ENCODE results near the gene PFDN1. TPM values are rescaled to one million over a fixed set of nuclear protein-coding genes. Genes with fewer than 3 reads are reported as not detected.

PFDN1 gene
- total and polyA plus RNA-seq, 4 donors, result 14.0 to 30.8 (median 20.7) TPM

DNA sequence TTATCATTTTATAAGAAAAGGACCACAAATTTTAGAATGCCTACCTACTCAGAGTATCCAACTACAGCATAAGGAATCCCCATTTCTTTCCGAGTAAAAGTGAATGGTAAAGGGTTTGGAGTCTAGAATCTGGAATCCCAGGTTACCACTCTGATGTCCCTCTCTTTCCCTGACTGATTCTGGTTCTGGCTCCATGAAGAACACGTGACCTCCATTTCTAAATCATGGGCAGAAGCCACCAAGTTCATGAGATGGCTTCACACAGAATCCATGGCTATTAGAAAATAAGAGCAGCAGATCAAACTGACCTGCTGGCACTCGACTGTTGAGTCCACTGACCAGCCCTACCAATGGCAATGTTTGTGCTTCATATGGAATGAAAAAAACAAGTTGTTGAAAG lies 40.7 kb downstream of the PFDN1 start:
- H3K27me3 ChIP-seq (ENCODE audit: control insufficient read depth in 4 of 4, insufficient read depth in 4 of 4, low read length in 3 of 4), result no peaks in the 10 kb centered on the region

DNA sequence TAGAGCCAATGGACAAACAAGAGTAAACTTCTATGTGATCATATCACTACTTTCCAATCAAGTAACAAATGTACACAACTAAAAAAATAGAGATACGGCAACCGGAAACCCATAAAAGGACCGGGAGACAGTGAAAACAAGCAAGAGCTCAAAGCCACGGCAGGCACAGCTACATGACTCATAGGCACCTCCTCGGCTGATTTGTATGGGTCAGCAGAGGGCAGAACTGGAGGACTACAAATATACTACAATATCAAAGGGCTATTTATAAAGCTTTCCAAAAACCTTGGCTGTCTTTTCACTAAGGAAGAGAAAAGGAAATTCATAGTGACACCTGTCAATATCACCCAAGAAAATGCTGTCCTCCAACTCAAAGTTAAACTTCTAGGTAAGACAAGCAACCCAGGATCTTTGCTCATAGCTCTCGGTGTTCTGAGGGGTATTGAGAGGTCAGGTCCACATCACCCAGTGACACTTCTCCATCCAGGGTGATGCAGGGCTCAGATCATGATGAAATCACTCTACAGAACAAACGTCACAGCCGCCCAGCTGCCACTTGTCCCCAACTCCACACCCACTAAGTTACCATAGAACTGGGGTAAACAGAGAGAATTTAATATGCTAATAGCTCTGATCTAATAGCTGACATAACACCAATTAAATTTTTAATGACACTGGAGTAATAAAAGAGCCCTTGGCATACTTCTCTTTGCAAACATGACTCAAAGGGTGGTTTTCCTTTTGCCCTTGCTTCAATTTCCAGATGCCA lies 41.3 kb downstream of the PFDN1 start:
- peaks cover 0 to 13% (median 4%) of the 10 kb centered on the region in 4 donors for H3K4me1 ChIP-seq (ENCODE audit: control insufficient read depth in 4 of 4, insufficient read depth in 4 of 4, low read length in 3 of 4)
- peak overlapping the region; percentile 67 to 85 for H3K27ac ChIP-seq (ENCODE audit: low read depth in 1 of 2, low read length in 2 of 2)
- no peak for DNase-seq (ENCODE audit: low spot score)
- peak overlapping the region in 1 of 2 donors; percentile 58 for H3K9ac ChIP-seq (ENCODE audit: low read depth in 1 of 2, low read length in 2 of 2)
- H3K4me3 ChIP-seq (ENCODE audit: low read depth in 1 of 3, low read length in 3 of 3), result no peak overlapping the region
- 20% methylated on average over 8 of the region's 8 CpGs for WGBS
- H3K27me3 ChIP-seq (ENCODE audit: control insufficient read depth in 4 of 4, insufficient read depth in 4 of 4, low read length in 3 of 4), result no peaks in the 10 kb centered on the region
- peaks cover 0 to 2% (median 0%) of the 10 kb centered on the region in 4 donors for H3K36me3 ChIP-seq (ENCODE audit: control insufficient read depth in 4 of 4, insufficient read depth in 3 of 4, low read depth in 1 of 4, low read length in 3 of 4)
- H3K9me3 ChIP-seq (ENCODE audit: control insufficient read depth in 4 of 4, low read length in 3 of 4), result no peaks in the 10 kb centered on the region
- TF ChIP-seq, protein P1, sequence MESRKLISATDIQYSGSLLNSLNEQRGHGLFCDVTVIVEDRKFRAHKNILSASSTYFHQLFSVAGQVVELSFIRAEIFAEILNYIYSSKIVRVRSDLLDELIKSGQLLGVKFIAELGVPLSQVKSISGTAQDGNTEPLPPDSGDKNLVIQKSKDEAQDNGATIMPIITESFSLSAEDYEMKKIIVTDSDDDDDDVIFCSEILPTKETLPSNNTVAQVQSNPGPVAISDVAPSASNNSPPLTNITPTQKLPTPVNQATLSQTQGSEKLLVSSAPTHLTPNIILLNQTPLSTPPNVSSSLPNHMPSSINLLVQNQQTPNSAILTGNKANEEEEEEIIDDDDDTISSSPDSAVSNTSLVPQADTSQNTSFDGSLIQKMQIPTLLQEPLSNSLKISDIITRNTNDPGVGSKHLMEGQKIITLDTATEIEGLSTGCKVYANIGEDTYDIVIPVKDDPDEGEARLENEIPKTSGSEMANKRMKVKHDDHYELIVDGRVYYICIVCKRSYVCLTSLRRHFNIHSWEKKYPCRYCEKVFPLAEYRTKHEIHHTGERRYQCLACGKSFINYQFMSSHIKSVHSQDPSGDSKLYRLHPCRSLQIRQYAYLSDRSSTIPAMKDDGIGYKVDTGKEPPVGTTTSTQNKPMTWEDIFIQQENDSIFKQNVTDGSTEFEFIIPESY (IDR thresholded peaks at IDR 0.05), result peak; percentile 74
- TF ChIP-seq HNF4G (IDR thresholded peaks at IDR 0.05) (no peak), FOXA1 (IDR thresholded peaks at IDR 0.05) (peak; percentile 83), EGR1 (IDR thresholded peaks at IDR 0.05; ENCODE audit: low read depth in 2 of 2) (peak in 1 of 2 donors; percentile 11), NR2F2 (IDR thresholded peaks at IDR 0.05) (peak; percentile 54), RXRA (IDR thresholded peaks at IDR 0.05) (peak; percentile 75 to 86), FOXA2 (IDR thresholded peaks at IDR 0.05) (peak; percentile 89), SP1 (IDR thresholded peaks at IDR 0.05) (peak; percentile 72), RAD21 (IDR thresholded peaks at IDR 0.05) (peak; percentile 23 to 49), GABPA (IDR thresholded peaks at IDR 0.05 in 1 of 2, conservative IDR thresholded peaks at IDR 0.05 in 1 of 2) (peak in 1 of 2 donors; percentile 51)
- TF ChIP-seq, protein P2, sequence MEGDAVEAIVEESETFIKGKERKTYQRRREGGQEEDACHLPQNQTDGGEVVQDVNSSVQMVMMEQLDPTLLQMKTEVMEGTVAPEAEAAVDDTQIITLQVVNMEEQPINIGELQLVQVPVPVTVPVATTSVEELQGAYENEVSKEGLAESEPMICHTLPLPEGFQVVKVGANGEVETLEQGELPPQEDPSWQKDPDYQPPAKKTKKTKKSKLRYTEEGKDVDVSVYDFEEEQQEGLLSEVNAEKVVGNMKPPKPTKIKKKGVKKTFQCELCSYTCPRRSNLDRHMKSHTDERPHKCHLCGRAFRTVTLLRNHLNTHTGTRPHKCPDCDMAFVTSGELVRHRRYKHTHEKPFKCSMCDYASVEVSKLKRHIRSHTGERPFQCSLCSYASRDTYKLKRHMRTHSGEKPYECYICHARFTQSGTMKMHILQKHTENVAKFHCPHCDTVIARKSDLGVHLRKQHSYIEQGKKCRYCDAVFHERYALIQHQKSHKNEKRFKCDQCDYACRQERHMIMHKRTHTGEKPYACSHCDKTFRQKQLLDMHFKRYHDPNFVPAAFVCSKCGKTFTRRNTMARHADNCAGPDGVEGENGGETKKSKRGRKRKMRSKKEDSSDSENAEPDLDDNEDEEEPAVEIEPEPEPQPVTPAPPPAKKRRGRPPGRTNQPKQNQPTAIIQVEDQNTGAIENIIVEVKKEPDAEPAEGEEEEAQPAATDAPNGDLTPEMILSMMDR (IDR thresholded peaks at IDR 0.05; ENCODE audit: low read depth, low read length, missing input control), result no peak
- TF ChIP-seq, protein P3, sequence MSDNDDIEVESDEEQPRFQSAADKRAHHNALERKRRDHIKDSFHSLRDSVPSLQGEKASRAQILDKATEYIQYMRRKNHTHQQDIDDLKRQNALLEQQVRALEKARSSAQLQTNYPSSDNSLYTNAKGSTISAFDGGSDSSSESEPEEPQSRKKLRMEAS (IDR thresholded peaks at IDR 0.05), result no peak
- TF ChIP-seq, protein P4, sequence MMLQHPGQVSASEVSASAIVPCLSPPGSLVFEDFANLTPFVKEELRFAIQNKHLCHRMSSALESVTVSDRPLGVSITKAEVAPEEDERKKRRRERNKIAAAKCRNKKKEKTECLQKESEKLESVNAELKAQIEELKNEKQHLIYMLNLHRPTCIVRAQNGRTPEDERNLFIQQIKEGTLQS (IDR thresholded peaks at IDR 0.05), result peak; percentile 87

More for the DNA sequence above, 40.7 kb downstream of the PFDN1 start:
- DNase-seq (ENCODE audit: low spot score), result no peak
- 86% methylated on average over 3 of the region's 3 CpGs for WGBS
- H3K36me3 ChIP-seq (ENCODE audit: control insufficient read depth in 4 of 4, insufficient read depth in 3 of 4, low read depth in 1 of 4, low read length in 3 of 4), result peaks cover 0 to 2% (median 0%) of the 10 kb centered on the region in 4 donors
- no peaks in the 10 kb centered on the region for H3K9me3 ChIP-seq (ENCODE audit: control insufficient read depth in 4 of 4, low read length in 3 of 4)
- H3K27ac ChIP-seq (ENCODE audit: low read depth in 1 of 2, low read length in 2 of 2), result peak overlapping the region; percentile 67 to 85
- no peak overlapping the region for H3K9ac ChIP-seq (ENCODE audit: low read depth in 1 of 2, low read length in 2 of 2)
- peaks cover 2 to 19% (median 10%) of the 10 kb centered on the region in 4 donors for H3K4me1 ChIP-seq (ENCODE audit: control insufficient read depth in 4 of 4, insufficient read depth in 4 of 4, low read length in 3 of 4)
- H3K4me3 ChIP-seq (ENCODE audit: low read depth in 1 of 3, low read length in 3 of 3), result no peak overlapping the region
- TF ChIP-seq FOXA1 (IDR thresholded peaks at IDR 0.05) (no peak), RXRA (IDR thresholded peaks at IDR 0.05) (no peak), HNF4G (IDR thresholded peaks at IDR 0.05) (no peak), JUND (IDR thresholded peaks at IDR 0.05) (no peak)
- TF ChIP-seq, protein P4 (IDR thresholded peaks at IDR 0.05), result no peak
- TF ChIP-seq, protein P3 (IDR thresholded peaks at IDR 0.05), result no peak
- TF ChIP-seq, protein P2 (IDR thresholded peaks at IDR 0.05; ENCODE audit: low read depth, low read length, missing input control), result no peak
- TF ChIP-seq, protein P5, sequence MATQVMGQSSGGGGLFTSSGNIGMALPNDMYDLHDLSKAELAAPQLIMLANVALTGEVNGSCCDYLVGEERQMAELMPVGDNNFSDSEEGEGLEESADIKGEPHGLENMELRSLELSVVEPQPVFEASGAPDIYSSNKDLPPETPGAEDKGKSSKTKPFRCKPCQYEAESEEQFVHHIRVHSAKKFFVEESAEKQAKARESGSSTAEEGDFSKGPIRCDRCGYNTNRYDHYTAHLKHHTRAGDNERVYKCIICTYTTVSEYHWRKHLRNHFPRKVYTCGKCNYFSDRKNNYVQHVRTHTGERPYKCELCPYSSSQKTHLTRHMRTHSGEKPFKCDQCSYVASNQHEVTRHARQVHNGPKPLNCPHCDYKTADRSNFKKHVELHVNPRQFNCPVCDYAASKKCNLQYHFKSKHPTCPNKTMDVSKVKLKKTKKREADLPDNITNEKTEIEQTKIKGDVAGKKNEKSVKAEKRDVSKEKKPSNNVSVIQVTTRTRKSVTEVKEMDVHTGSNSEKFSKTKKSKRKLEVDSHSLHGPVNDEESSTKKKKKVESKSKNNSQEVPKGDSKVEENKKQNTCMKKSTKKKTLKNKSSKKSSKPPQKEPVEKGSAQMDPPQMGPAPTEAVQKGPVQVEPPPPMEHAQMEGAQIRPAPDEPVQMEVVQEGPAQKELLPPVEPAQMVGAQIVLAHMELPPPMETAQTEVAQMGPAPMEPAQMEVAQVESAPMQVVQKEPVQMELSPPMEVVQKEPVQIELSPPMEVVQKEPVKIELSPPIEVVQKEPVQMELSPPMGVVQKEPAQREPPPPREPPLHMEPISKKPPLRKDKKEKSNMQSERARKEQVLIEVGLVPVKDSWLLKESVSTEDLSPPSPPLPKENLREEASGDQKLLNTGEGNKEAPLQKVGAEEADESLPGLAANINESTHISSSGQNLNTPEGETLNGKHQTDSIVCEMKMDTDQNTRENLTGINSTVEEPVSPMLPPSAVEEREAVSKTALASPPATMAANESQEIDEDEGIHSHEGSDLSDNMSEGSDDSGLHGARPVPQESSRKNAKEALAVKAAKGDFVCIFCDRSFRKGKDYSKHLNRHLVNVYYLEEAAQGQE (IDR thresholded peaks at IDR 0.05), result no peak
